H4 (cell line): ENCODE measurements around the gene ENHO. TPM values are rescaled to one million over a fixed set of nuclear protein-coding genes. Genes with fewer than 3 reads are reported as not detected.
A peak's percentile ranks its signal among the peaks of the same experiment; 100 is the strongest.
"Not testable (repeated sequence)": the region's sequence is repeated elsewhere in the genome, so short reads cannot be mapped to it uniquely, and the experiment has no call there.

ENCODE experiments used
- DNase-seq: peaks from one replicate; pipeline ENCODE4 v3.0.0-alpha.2; 2015; ENCODE audit warnings: low spot score
- total RNA-seq: library from RNA; depleted of rRNA; stranded (reverse); fragments of >200 nt; shearing (Covaris generic); gene quantifications from 2 replicates; pipeline ENCODE4 v1.2.3, GENCODE V29; 2014

The ENHO gene
- total RNA-seq, 1 experiment from 2014 or later: 2.3 TPM

- no peak for DNase-seq
Measured at GRCh38 chr9:34506623-34507022, 16.2 kb downstream of the ENHO start.

- no peak for DNase-seq
Measured at GRCh38 chr9:34505370-34506120, 17.2 kb downstream of the ENHO start.

GRCh38 chr9:34503406-34503805 is 19.4 kb downstream of the ENHO start:
- DNase-seq: no peak

DNA sequence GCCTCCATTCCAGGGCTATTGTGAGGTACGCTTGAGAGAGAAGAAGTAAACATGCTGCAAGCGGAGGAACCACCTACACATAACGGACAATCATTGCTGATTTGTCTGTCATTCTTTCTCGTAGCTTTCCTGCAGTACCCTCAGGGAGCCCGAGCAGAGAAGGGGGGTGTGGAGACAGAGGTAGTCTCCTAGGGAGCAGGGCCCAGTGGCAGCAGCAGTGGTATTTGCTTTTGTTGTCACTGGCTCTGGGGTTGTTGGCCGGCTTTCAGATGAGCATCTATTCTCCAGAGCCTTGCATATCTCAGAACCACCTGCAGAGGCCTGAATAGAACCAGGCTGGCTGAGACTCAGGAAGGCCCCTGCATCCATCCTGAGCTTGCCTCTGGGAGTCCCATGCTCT is 19.9 kb downstream of the ENHO start:
- no peak for DNase-seq

DNA sequence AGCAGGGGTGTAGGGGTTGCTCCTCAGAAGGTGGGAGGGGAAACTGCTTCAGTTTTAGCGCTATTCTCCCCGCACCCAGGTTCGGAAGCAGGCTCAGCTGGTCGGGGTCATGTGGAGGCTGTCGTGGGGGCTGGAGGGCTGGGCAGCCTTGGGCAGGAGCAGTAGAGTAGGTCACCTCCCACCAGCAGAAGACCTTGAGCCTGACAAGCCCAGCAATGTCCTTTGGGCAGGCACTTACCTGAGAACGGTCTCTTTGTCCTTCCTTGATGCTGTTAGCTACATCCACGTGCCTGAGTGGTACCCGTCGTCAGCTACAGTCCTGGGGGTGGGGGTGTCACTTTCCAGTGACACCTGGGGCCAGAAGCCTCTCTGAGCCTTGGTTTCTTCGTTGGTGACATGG is 20.3 kb downstream of the ENHO start:
- no peak for DNase-seq

GRCh38 chr9:34501889-34502425 is 20.8 kb downstream of the ENHO start:
- DNase-seq: peak; percentile 82

- no peak for DNase-seq
Measured at GRCh38 chr9:34501372-34501771, 21.4 kb downstream of the ENHO start.

DNA sequence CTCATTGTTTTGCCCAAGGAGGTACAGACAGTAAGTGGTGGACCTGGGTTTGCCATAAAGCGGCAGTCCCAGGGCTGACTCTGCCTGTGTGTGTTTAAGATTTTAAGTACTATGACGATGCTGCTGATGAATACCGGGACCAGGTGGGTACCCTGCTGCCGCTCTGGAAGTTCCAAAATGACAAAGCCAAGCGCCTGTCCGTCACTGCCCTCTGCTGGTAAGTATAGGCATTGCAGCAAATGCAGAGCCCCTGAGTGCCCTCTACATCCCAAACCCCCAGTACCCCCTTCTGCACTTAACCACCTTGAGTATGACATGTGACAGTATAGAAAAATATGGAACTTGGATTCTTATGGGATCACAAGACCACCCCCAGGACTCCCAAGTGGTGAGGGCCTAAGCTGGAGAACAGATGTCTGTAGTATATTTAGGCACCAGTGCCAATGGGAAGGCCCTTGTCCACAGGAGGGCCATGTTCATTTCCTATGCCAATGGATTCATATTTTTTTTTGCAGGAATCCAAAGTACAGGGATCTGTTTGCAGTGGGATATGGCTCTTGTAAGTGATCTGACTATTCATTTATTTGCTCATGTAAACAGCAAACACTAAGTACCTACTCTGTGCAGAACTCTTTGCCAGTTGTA is 22.0 kb downstream of the ENHO start:
- DNase-seq: peak; percentile 42

DNA sequence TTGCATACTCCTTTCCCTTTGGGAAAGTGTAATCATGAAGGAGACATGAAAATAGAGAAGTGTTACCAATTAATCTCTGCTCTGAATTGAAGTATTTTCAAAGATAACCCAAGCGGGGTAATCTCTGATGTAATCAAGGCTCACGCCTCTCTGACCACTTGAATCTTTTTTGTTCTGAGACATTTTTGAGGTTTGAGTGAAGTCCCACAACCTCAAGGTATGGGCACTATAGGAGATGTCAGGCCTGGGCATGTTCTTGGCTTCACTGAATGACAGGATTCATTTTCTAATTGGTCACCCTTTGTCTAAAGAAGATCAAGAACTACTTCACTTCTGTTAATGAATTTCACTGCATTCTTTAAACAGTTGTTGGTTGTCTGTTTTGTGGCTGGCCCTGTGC is 23.7 kb downstream of the ENHO start:
- DNase-seq: no peak

GRCh38 chr9:34498553-34498952 is 24.2 kb downstream of the ENHO start:
- DNase-seq: no peak

DNA sequence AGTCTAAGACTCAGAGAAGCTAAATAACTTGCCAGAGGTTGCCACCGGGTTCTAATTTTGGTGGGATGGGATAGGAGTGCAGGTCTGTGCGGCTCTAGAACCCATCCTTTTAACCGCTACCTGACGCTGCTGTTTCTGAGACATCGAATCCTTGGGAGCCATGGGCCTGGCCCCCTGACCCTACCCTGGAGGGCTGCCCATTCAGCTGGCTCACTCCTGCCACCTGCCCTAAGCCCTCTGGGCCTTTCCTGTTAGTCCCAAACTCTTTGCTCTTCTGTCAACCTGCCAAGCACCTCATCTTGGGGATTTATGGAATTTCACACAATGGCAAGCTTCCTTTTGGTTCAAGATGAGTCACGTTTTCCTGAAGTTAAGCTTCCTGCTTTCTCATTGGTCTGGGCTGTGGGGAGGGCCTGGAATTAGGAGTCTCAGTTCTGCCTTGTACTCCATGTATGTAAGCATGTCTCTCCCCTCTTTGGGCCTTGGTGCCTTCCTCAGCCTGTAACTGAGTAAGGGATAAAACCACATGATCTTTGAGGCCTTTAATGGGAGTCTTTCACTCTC is 26.6 kb downstream of the ENHO start:
- DNase-seq: no peak

- no peak for DNase-seq
Measured at GRCh38 chr9:34493972-34494535, 28.7 kb downstream of the ENHO start.

GRCh38 chr9:34492051-34492450 is 30.7 kb downstream of the ENHO start:
- DNase-seq: no peak

- DNase-seq: no peak
Measured at GRCh38 chr9:34491596-34491995, 31.2 kb downstream of the ENHO start.

- DNase-seq: no peak
Measured at GRCh38 chr9:34490760-34491159, 32.0 kb downstream of the ENHO start.

DNA sequence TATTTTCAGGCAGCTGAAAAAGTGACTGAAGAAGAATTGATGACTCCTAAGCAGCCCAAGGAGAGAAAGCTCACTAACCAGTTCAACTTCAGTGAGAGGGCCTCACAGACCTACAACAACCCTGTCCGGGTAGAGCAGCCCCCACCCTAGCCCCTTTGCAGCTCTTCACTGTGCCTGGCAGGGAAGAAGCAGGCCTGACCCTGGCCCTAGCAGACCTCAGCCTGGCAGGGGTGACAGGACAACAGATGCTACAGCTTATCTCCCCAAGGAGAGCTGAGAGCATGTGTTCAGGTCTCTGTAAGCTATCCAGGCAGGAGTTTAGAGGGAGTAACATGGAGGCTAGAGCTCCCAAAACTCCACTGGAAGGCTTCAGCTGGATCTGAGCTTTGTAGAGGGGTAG is 32.4 kb downstream of the ENHO start:
- no peak for DNase-seq

- DNase-seq: no peak
Measured at GRCh38 chr9:34486572-34486971, 36.2 kb downstream of the ENHO start.

- no peak for DNase-seq
Measured at GRCh38 chr9:34485822-34486221, 37.0 kb downstream of the ENHO start.

DNA sequence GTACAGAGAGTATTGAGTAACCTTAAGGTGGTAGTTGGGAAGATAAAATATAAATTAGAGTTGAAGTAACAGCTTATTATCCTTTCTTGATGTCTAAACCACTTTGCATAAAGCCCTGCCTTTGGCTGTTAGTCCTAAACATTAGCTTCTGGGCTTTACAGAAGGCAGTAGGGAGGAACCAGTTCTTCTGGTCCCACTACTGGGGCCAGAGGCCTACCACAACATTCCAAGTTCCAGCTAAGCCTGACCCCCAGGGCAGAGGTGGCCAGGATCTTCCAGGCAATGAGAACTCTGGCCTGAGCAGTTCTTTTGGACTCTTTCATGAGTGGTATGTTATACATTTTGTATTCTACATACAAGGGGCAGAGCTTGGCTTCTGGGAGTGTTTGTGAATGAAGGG is 38.1 kb downstream of the ENHO start:
- no peak for DNase-seq

DNA sequence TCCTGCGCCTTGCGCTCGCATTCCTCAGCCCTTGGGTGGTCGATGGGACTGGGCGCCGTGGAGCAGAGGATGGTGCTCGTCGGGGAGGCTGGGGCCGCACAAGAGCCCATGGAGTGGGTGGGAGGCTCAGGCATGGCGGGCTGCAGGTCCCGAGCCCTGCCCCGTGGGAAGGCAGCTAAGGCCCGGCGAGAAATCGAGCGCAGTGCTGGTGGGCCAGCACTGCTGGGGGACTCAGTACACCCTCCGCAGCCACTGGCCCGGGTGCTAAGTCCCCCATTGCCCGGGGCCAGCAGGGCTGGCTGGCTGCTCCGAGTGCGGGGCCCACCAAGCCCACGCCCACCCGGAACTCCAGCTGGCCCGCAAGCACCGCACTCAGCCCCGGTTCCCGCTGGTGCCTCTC is 40.0 kb downstream of the ENHO start:
- not testable (repeated sequence) for DNase-seq

DNA sequence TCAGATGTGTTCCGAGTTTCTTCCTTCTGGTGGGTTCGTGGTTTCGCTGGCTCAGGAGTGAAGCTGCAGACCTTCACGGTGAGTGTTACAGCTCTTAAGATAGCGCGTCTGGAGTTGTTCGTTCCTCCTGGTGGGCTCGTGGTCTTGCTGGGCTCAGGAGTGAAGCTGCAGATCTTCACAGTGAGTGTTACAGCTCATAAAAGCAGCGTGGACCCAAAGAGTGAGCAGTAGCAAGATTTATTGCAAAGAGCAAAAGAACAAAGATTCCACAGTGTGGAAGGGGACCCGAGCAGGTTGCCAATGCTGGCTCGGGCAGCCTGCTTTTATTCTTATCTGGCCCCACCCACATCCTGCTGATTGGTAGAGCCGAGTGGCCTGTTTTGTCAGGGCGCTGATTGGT is 41.2 kb downstream of the ENHO start:
- not testable (repeated sequence) for DNase-seq

- DNase-seq: no peak
Measured at GRCh38 chr9:34479431-34479866, 43.3 kb downstream of the ENHO start.

DNA sequence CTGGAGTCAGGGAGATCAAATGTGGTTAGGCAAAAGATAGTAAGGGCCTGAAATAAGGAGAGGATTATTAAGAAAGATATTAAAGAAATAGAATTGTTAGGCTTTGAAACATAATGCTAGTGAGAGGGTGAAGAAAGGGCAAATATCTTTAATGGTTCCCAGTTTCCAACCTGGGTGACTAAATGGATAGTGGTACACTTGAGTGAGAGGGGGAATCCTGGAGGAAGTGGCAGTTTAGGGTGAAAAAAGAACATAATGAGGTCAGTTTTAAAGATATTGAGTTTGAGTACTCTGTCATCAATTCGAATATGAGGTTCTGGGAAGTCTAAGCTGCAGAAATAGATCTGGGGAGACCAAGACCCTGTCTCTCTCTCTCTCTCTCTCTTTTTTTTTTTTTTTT is 45.2 kb downstream of the ENHO start:
- DNase-seq: no peak
